BLaER1 (cell line): ENCODE measurements around the gene ADH1A.

ENCODE experiments used
- H3K27ac ChIP-seq: shearing (Covaris generic); formaldehyde crosslinking; 2 replicates; pipeline ENCODE4 v1.8.1; 2022
- H3K27me3 ChIP-seq: shearing (Covaris generic); formaldehyde crosslinking; 2 replicates; pipeline ENCODE4 v1.8.1; 2022
- H3K36me3 ChIP-seq: shearing (Covaris generic); formaldehyde crosslinking; 2 replicates; pipeline ENCODE4 v1.8.1; 2022
- H3K4me1 ChIP-seq: shearing (Covaris generic); formaldehyde crosslinking; 2 replicates; pipeline ENCODE4 v1.8.1; 2022
- H3K4me2 ChIP-seq: shearing (Covaris generic); formaldehyde crosslinking; 2 replicates; pipeline ENCODE4 v1.8.1; 2022
- H3K4me3 ChIP-seq: shearing (Covaris generic); formaldehyde crosslinking; 2 replicates; pipeline ENCODE4 v1.8.1; 2022
- H3K9ac ChIP-seq: shearing (Covaris generic); formaldehyde crosslinking; 2 replicates; pipeline ENCODE4 v1.8.1; 2022
- H3K9me3 ChIP-seq: shearing (Covaris generic); formaldehyde crosslinking; 2 replicates; pipeline ENCODE4 v1.8.1; 2022
- H4K20me1 ChIP-seq: shearing (Covaris generic); formaldehyde crosslinking; 2 replicates; pipeline ENCODE4 v1.8.1; 2022
- Cebpa-rat ChIP-seq: shearing (Covaris generic); IDR thresholded peaks from 2 replicates; pipeline ENCODE4 v1.8.1; 2022

Gene ADH1A

DNA sequence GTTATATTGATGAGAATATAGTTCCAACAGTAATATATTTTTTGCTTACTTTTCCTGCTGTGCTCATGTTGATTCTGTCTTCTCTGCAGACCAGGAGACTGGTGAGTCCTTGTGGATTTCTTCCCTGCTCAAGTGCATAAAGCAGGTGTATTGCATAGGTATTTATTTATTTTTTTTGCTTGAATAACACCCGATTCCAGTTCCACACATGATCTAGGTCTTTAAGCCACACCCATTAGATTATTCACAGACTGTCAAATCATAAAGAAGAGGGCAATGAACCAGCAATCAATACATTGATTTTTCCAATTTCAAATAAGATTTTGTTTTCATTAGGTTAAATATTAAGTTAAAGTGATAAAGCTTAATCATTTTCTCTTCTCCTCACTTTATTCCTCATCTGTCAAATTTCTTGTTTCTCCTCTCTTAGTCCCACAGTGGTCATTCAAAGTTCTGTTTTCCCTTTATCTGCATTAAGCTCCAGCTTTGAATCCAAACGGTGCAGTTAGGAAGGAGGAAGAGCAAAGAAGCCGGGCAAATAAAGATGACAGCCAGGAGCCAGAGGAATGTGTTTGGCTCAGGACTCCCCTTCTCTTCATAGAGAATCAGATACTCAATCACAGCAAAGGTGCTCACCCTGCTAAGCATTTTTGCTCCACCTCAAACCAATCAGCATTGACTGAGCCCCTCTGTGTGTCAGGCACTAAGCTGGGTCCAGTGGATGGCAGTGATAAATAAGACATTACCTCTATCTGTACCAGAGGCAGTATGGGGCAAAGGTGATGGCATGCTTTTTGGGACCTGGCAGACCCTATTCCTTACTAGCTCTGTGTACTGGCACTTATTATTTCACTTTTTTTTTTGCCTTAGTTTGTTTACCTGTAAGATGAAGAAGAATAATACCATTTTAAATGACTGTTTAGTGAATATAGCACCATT is at the start of gene ADH1A:
TSS of gene ADH1A (minus strand) at position 138 of the 939 bp plus-strand sequence. CDS start at position 67, 71 bp downstream.
- Histone ChIP-seq H3K4me1 (no peaks in the 10 kb centered on the region), H3K27ac (no peak within 1 kb of the TSS), H3K4me3 (no peak within 1 kb of the TSS), H3K9ac (no peak within 1 kb of the TSS), H3K9me3 (no peaks in the 10 kb centered on the region), H4K20me1 (no peaks in the 10 kb centered on the region), H3K27me3 (no peaks in the 10 kb centered on the region), H3K4me2 (no peak within 1 kb of the TSS), H3K36me3 (no peaks in the 10 kb centered on the region)
- TF ChIP-seq Cebpa-rat = no peak

GRCh38 chr4:99339172-99339571 is 48.4 kb upstream of the ADH1A start:
- no peak overlapping the region for H3K9ac ChIP-seq
- no peak overlapping the region for H3K4me2 ChIP-seq
- no peaks in the 10 kb centered on the region for H3K4me1 ChIP-seq
- no peak overlapping the region for H3K27ac ChIP-seq
- no peak for TF ChIP-seq Cebpa-rat
- H3K9me3 ChIP-seq = no peaks in the 10 kb centered on the region
- H3K36me3 ChIP-seq = no peaks in the 10 kb centered on the region
- no peaks in the 10 kb centered on the region for H4K20me1 ChIP-seq
- no peaks in the 10 kb centered on the region for H3K27me3 ChIP-seq
- no peak overlapping the region for H3K4me3 ChIP-seq

GRCh38 chr4:99336553-99336952 is 45.8 kb upstream of the ADH1A start:
- Histone ChIP-seq H3K4me1 (no peaks in the 10 kb centered on the region), H3K27ac (no peak overlapping the region), H3K36me3 (no peaks in the 10 kb centered on the region), H4K20me1 (no peaks in the 10 kb centered on the region), H3K9me3 (no peaks in the 10 kb centered on the region), H3K27me3 (no peaks in the 10 kb centered on the region), H3K9ac (no peak overlapping the region), H3K4me3 (no peak overlapping the region), H3K4me2 (no peak overlapping the region)
- TF ChIP-seq Cebpa-rat = no peak

GRCh38 chr4:99334880-99335279 is 44.1 kb upstream of the ADH1A start:
- no peaks in the 10 kb centered on the region for H3K27me3 ChIP-seq
- no peaks in the 10 kb centered on the region for H3K4me1 ChIP-seq
- no peak overlapping the region for H3K9ac ChIP-seq
- H3K36me3 ChIP-seq = no peaks in the 10 kb centered on the region
- H3K27ac ChIP-seq = no peak overlapping the region
- H3K4me3 ChIP-seq = no peak overlapping the region
- no peaks in the 10 kb centered on the region for H3K9me3 ChIP-seq
- no peaks in the 10 kb centered on the region for H4K20me1 ChIP-seq
- no peak overlapping the region for H3K4me2 ChIP-seq
- no peak for TF ChIP-seq Cebpa-rat

DNA sequence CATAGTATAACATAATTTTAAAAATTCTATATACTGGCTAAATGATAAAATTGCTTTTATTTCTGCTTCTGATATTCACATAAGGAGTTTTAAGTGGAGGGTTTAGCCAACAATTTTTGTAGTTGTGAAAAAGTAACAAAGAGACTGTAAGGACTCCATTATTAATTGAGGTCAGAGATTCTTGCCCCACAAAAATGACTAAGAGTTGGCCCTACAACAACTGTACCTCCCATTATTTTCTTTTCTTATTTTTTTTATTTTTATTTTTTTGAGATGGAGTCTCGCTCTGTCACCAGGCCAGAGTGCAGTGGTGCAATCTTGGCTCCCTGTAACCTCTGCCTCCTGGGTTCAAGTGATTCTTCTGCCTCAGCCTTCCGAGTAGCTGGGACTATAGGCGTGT is 39.9 kb upstream of the ADH1A start:
- H3K4me1 ChIP-seq = no peaks in the 10 kb centered on the region
- no peaks in the 10 kb centered on the region for H4K20me1 ChIP-seq
- H3K4me2 ChIP-seq = no peak overlapping the region
- peaks cover 8% of the 10 kb centered on the region; the same call in 1 of the 2 replicates for H3K9me3 ChIP-seq
- no peak for TF ChIP-seq Cebpa-rat
- H3K4me3 ChIP-seq = no peak overlapping the region
- H3K36me3 ChIP-seq = no peaks in the 10 kb centered on the region
- H3K27ac ChIP-seq = no peak overlapping the region
- no peak overlapping the region for H3K9ac ChIP-seq
- H3K27me3 ChIP-seq = no peaks in the 10 kb centered on the region

GRCh38 chr4:99329876-99330275 is 39.1 kb upstream of the ADH1A start:
- no peaks in the 10 kb centered on the region for H3K27me3 ChIP-seq
- H3K4me2 ChIP-seq = no peak overlapping the region
- H3K9ac ChIP-seq = no peak overlapping the region
- peaks cover 8% of the 10 kb centered on the region; the same call in 1 of the 2 replicates for H3K9me3 ChIP-seq
- H4K20me1 ChIP-seq = no peaks in the 10 kb centered on the region
- no peaks in the 10 kb centered on the region for H3K36me3 ChIP-seq
- H3K4me1 ChIP-seq = no peaks in the 10 kb centered on the region
- TF ChIP-seq Cebpa-rat = no peak
- H3K27ac ChIP-seq = no peak overlapping the region
- no peak overlapping the region for H3K4me3 ChIP-seq

- Histone ChIP-seq H3K27me3 (no peaks in the 10 kb centered on the region), H3K9ac (no peak overlapping the region), H3K9me3 (peaks cover 8% of the 10 kb centered on the region; the same call in 1 of the 2 replicates), H3K27ac (no peak overlapping the region), H3K4me3 (no peak overlapping the region), H4K20me1 (no peaks in the 10 kb centered on the region), H3K36me3 (no peaks in the 10 kb centered on the region), H3K4me2 (no peak overlapping the region), H3K4me1 (no peaks in the 10 kb centered on the region)
- TF ChIP-seq Cebpa-rat = no peak
These were observed 34.2 kb upstream of the ADH1A start for GRCh38 chr4:99324979-99325378.

DNA sequence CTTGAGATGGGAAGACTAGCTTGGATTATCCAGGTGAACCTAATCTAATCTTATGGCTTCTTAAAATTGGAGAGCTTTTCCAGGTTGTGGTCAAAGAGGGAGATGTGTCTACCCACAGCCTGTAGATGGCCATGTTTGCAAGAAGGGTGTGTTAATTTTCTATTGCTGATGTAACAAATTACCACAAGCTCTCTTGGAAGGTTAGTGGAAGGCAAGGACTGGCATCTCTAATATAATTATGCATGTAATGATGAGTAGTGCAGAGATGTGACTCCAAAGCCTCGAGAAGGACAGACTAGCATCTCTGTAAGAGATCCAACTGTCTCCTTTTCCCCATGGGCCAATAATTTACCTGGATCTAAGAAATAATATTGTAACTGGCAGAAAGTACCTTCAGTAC is 33.6 kb upstream of the ADH1A start:
- Histone ChIP-seq H3K9ac (no peak overlapping the region), H3K27ac (no peak overlapping the region), H3K4me3 (no peak overlapping the region), H3K4me1 (no peaks in the 10 kb centered on the region), H3K27me3 (no peaks in the 10 kb centered on the region), H3K36me3 (no peaks in the 10 kb centered on the region), H3K9me3 (peaks cover 8% of the 10 kb centered on the region; the same call in 1 of the 2 replicates), H3K4me2 (no peak overlapping the region), H4K20me1 (no peaks in the 10 kb centered on the region)
- no peak for TF ChIP-seq Cebpa-rat

GRCh38 chr4:99323756-99324155 is 33.0 kb upstream of the ADH1A start:
- Histone ChIP-seq H3K4me3 (no peak overlapping the region), H3K4me1 (no peaks in the 10 kb centered on the region), H3K27ac (no peak overlapping the region), H4K20me1 (no peaks in the 10 kb centered on the region), H3K36me3 (no peaks in the 10 kb centered on the region), H3K9me3 (peaks cover 8% of the 10 kb centered on the region; the same call in 1 of the 2 replicates), H3K9ac (no peak overlapping the region), H3K27me3 (no peaks in the 10 kb centered on the region), H3K4me2 (no peak overlapping the region)
- no peak for TF ChIP-seq Cebpa-rat
